Esophagus muscularis mucosa (tissue), 4 donors: ENCODE results near the gene ARMCX6.

ENCODE experiments used
- CTCF ChIP-seq, 3 experiments: fragments of 200-600 bp in 2 of 3; fragments of 450-650 bp in 1 of 3; sonication (generic) in 2 of 3; IDR thresholded peaks; one replicate each; pipeline ENCODE4 v1.5.1; 2017 to 2019; ENCODE audit warnings: antibody characterized with exemption in 3 of 3, mild to moderate bottlenecking in 2 of 3, moderate library complexity in 1 of 3
- EP300 ChIP-seq: sonication (generic); formaldehyde crosslinking; IDR thresholded peaks from one replicate; pipeline ENCODE4 v1.6.1; 2017; ENCODE audit warnings: antibody characterized with exemption
- POLR2A ChIP-seq: fragments of 450-650 bp; IDR thresholded peaks from one replicate; pipeline ENCODE4 v1.6.1; 2017; ENCODE audit warnings: antibody characterized with exemption, moderate library complexity, mild to moderate bottlenecking, low read depth
- POLR2AphosphoS5 ChIP-seq, 2 donors: sonication (generic); formaldehyde crosslinking; IDR thresholded peaks; one replicate each; pipeline ENCODE4 v1.6.1; 2017; ENCODE audit warnings: antibody characterized with exemption in 2 of 2

GRCh38 chrX:101617211-101618191 lies at the start of gene ARMCX6:
- TF ChIP-seq CTCF (IDR thresholded peaks at IDR 0.05) (peak; percentile 29 to 43 (median 43)), EP300 (no peak), POLR2A (no peak), POLR2AphosphoS5 (IDR thresholded peaks at IDR 0.05) (peak; percentile 64 to 67)
